Tibial nerve (tissue), 4 donors: Measurements from ENCODE around the gene PPP2R3B. TPM values are rescaled to one million over a fixed set of nuclear protein-coding genes. Genes with fewer than 3 reads are reported as not detected.
"Not testable (repeated sequence)": the region's sequence is repeated elsewhere in the genome, so short reads cannot be mapped to it uniquely, and the experiment has no call there.

Experiments used
- DNase-seq, 2 donors: peaks; one replicate each; pipeline ENCODE4 v3.0.0-alpha.2; 2019; ENCODE audit warnings: low spot score in 2 of 2
- H3K27ac ChIP-seq, 4 donors: fragments of 200-600 bp; sonication (generic) in 3 of 4; one replicate each; pipeline ENCODE4 v1.5.1; 2017 to 2019; ENCODE audit warnings: mild to moderate bottlenecking in 1 of 4
- H3K27me3 ChIP-seq, 2 donors: fragments of 200-600 bp; sonication (generic) in 1 of 2; one replicate each; pipeline versions ENCODE4 v1.5.1 to v1.6.0; 2017 to 2019
- H3K36me3 ChIP-seq, 3 donors: fragments of 200-600 bp; sonication (generic); one replicate each; pipeline ENCODE4 v1.5.1; 2018 to 2019
- H3K4me1 ChIP-seq, 4 donors: fragments of 200-600 bp; sonication (generic) in 3 of 4; one replicate each; pipeline ENCODE4 v1.5.1; 2017 to 2019
- H3K4me3 ChIP-seq, 4 donors: fragments of 200-600 bp; sonication (generic) in 3 of 4; one replicate each; pipeline ENCODE4 v1.5.1; 2017 to 2019; ENCODE audit warnings: mild to moderate bottlenecking in 1 of 4, moderate library complexity in 1 of 4
- H3K9me3 ChIP-seq, 4 donors: fragments of 200-600 bp; sonication (generic) in 3 of 4; one replicate each; pipeline ENCODE4 v1.5.1; 2017 to 2019
- CTCF ChIP-seq, 5 experiments: fragments of 200-600 bp in 3 of 5; fragments of 450-650 bp in 2 of 5; sonication (generic) in 3 of 5; IDR thresholded peaks; one replicate each; pipeline ENCODE4 v1.5.1; 2016 to 2019; ENCODE audit warnings: antibody characterized with exemption in 5 of 5, mild to moderate bottlenecking in 3 of 5, moderate library complexity in 2 of 5
- EP300 ChIP-seq, 2 donors: sonication (generic); formaldehyde crosslinking; IDR thresholded peaks; one replicate each; pipeline ENCODE4 v1.6.1; 2017; ENCODE audit warnings: antibody characterized with exemption in 2 of 2, mild to moderate bottlenecking in 1 of 2
- POLR2A ChIP-seq, 2 donors: fragments of 450-650 bp; IDR thresholded peaks; one replicate each; pipeline ENCODE4 v1.6.1; 2017; ENCODE audit warnings: antibody characterized with exemption in 2 of 2, mild to moderate bottlenecking in 2 of 2, moderate library complexity in 2 of 2
- WGBS, 2 donors: methylation state at CpG; one replicate each; pipeline ENCODE4 v1.1.5; 2018; 5-methylcytosine and 5-hydroxymethylcytosine counted together
- total RNA-seq, 4 donors: library from RNA; depleted of rRNA; stranded (reverse); fragments of >200 nt; gene quantifications; one replicate each; pipeline ENCODE4 v1.1.0, GENCODE V29; 2016

The PPP2R3B gene
- total RNA-seq, 4 donors from 2014 or later: 20.4 to 59.4 (median 32.7) TPM

DNA sequence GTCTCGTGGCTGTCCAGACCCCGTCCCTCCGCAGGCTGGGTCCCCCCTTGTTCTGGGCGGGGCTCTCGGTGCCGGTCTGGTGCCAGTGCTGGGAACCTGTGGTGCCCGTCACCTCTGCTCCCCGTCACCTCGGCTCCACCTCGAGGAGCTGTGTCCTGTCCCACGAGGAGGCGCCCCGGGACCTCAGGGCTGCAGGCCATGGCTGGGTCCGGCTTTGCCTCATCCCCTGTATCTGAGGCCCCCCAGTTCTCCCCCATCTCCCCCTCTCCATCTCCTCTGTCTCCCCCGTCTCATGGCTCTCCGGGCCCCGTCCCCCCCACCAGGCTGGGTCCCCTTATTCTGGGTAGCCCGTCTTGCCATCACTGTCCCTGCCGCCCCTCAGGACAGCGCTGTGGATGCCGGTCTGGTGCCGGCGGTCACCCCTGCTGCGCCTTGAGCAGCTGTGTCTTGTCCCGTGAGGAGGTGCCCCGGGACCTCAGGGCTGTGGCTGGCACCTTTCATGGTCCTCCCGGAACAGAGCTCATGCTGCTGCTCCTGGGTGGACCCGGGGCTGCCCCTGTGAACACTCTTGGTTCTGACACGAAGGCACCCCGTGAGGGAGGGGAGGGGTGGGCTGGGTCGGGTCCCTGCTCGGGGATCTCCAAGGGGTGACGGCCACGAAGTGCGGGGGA is 54.7 kb downstream of the PPP2R3B start:
- no peak for TF ChIP-seq POLR2A (IDR thresholded peaks at IDR 0.05)
- no peak for TF ChIP-seq CTCF (IDR thresholded peaks at IDR 0.05)
- no peak for TF ChIP-seq EP300 (IDR thresholded peaks at IDR 0.05)
- no peak overlapping the region for H3K27ac ChIP-seq
- peak overlapping the region in 1 of 4 donors; percentile 40 for H3K4me3 ChIP-seq
- H3K9me3 ChIP-seq: no peaks in the 10 kb centered on the region
- peaks cover 0 to 47% (median 0%) of the 10 kb centered on the region in 3 donors for H3K36me3 ChIP-seq
- H3K27me3 ChIP-seq: peaks cover 0 to 17% of the 10 kb centered on the region in 2 donors
- DNase-seq: no peak
- peaks cover 0 to 15% (median 8%) of the 10 kb centered on the region in 4 donors for H3K4me1 ChIP-seq
- 53 to 56% methylated on average over 19 to 33 of the region's 35 CpGs for WGBS, 2 donors

- no peak for DNase-seq
- H3K9me3 ChIP-seq: no peaks in the 10 kb centered on the region
- H3K4me3 ChIP-seq: peak overlapping the region in 3 of 4 donors; percentile 12 to 40 (median 21)
Measured at GRCh38 chrX:331151-331824, 55.4 kb downstream of the PPP2R3B start.

GRCh38 chrX:330726-331150 is 56.0 kb downstream of the PPP2R3B start:
- no peak for TF ChIP-seq EP300 (IDR thresholded peaks at IDR 0.05)
- no peak for TF ChIP-seq CTCF (IDR thresholded peaks at IDR 0.05)
- no peak for TF ChIP-seq POLR2A (IDR thresholded peaks at IDR 0.05)
- Histone ChIP-seq H3K27ac (no peak overlapping the region), H3K27me3 (peaks cover 0 to 17% of the 10 kb centered on the region in 2 donors), H3K4me1 (peaks cover 0 to 15% (median 8%) of the 10 kb centered on the region in 4 donors), H3K9me3 (no peaks in the 10 kb centered on the region), H3K36me3 (peaks cover 0 to 35% (median 0%) of the 10 kb centered on the region in 3 donors), H3K4me3 (peak overlapping the region in 2 of 4 donors; percentile 21 to 40)
- 25 to 34% methylated on average over 12 to 15 of the region's 28 CpGs for WGBS, 2 donors
- DNase-seq: no peak

More at GRCh38 chrX:331151-331824, 55.4 kb downstream of the PPP2R3B start:
- WGBS, 2 donors: 2 to 15% methylated on average over 14 to 51 of the region's 51 CpGs
- H3K27ac ChIP-seq: no peak overlapping the region
- TF ChIP-seq EP300 (IDR thresholded peaks at IDR 0.05): no peak
- peaks cover 0 to 40% (median 0%) of the 10 kb centered on the region in 3 donors for H3K36me3 ChIP-seq
- H3K27me3 ChIP-seq: peaks cover 0 to 17% of the 10 kb centered on the region in 2 donors
- peaks cover 0 to 15% (median 8%) of the 10 kb centered on the region in 4 donors for H3K4me1 ChIP-seq

DNA sequence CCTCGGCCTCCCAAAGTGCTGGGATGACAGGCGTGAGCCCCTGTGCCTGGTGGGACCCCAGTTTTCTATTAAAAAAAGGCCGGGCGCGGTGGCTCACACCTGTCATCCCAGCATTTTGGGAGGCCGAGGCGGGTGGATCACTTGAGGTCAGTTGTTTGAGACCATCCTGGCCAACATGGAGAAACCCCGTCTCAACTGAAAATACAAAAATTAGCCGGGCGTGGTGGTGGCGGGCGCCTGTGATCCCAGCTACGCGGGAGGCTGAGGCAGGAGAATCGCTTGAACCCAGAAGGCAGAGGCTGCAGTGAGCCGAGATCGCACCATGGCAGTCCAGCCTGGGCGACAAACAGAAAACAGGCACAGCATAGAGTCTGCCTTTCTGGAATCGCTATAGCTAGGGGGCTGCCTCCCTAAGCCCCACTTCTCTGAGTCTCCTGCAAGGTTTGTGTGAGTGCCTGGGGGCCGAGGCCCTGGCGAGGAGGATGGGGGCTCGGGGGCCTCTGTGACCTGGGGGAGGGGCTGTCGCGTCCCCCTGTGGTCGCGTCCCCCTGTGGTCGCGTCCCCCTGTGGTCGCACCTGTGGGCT is 56.5 kb downstream of the PPP2R3B start:
- Histone ChIP-seq H3K4me1 (peaks cover 0 to 15% (median 8%) of the 10 kb centered on the region in 4 donors), H3K27me3 (peaks cover 0 to 17% of the 10 kb centered on the region in 2 donors), H3K36me3 (peaks cover 0 to 30% (median 0%) of the 10 kb centered on the region in 3 donors)
- DNase-seq, H3K4me3 ChIP-seq, H3K27ac ChIP-seq, H3K9me3 ChIP-seq: not testable (repeated sequence)
- WGBS, 2 donors: 75 to 81% methylated on average over 25 to 26 of the region's 29 CpGs

DNA sequence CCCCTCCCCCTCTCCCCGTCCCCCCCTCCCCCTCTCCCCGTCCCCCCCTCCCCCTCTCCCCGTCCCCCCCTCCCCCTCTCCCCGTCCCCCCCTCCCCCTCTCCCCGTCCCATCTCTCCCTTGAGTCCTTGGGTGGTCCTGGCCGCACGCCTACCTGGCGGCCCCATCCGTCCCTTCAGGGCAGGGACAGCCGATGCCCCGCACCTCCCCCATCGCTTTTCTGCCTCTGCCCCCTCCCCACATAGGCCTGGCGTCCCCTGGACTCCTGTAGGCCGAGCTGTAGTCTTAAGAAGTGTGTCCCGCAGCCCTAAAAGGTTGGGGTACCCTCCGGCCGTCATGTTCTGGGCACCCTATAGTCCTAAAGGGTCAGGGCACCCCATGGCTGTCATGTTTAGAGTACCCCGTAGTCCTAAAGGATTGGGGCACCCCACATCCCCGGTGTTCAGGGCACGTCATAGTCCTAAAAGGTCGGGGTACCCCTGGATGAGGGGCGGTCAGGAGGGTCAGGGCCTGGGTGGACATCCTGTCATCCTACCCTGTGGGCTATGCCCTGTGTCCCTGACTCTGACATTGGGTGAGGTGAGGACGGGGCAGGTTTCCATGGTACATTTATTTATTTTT is 57.3 kb downstream of the PPP2R3B start:
- Histone ChIP-seq H3K9me3 (no peaks in the 10 kb centered on the region), H3K4me3 (no peak overlapping the region), H3K27me3 (peaks cover 0 to 22% of the 10 kb centered on the region in 2 donors), H3K4me1 (peaks cover 0 to 15% (median 8%) of the 10 kb centered on the region in 4 donors), H3K27ac (no peak overlapping the region), H3K36me3 (peaks cover 0 to 21% (median 0%) of the 10 kb centered on the region in 3 donors)
- no peak for TF ChIP-seq EP300 (IDR thresholded peaks at IDR 0.05)
- no peak for TF ChIP-seq CTCF (IDR thresholded peaks at IDR 0.05)
- TF ChIP-seq POLR2A (IDR thresholded peaks at IDR 0.05): no peak
- WGBS, 2 donors: 89 to 90% methylated on average over 8 to 15 of the region's 23 CpGs
- DNase-seq: no peak
